ENCODE results near the gene WFDC1.

WFDC1 gene

DNA sequence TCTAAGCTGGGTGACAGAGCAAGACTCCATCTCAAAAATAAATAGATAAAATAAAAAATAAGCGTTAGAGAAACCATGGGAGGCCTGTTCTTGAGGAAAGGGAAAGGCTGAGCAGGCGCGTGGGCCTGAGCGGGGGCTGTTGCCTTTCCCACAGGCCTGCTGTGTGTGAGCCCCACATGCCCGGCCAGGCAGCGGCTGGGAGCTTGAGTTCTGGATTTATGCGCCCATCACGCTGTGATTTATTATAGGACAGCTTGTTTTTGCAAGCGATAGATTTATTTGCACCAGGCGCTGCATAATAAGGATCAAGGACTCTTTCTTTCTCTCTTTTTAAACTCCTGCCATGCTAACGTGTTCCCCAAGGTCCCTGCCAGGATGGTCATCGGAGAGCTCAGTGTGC is 14.8 kb upstream of the WFDC1 start:
- Histone ChIP-seq H3K27me3 (ENCODE audit: low read depth) (no peaks in the 10 kb centered on the region), H3K4me3 (no peak overlapping the region), H3K4me1 (no peaks in the 10 kb centered on the region), H3K9me3 (no peaks in the 10 kb centered on the region), H3K36me3 (replicated peaks) (no peaks in the 10 kb centered on the region)
- in situ Hi-C loops (cut with MboI; ENCODE audit: low sequenced_read_pairs), result no loop called here
- DNase-seq (ENCODE audit: low spot score in 2 of 2), result no peak

DNA sequence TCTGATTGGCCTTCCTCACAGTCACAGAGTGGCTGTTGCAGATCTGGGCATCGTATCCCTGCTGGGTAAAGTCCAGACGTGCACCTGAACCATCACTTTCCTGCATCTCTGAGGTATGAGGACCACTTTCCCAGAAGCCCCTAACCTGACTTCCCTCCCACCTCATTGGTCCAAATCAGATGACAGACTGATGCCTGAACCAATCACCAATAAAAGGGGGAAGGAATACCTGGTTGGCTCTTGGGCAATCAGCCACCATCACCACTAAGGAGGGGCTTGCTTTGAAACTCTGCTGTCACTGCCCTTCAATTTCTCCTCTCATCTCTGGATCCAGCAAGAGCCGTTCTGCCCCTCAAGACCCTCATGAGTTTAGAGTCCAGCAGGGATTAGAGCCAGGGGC is 13.6 kb upstream of the WFDC1 start:
- no peaks in the 10 kb centered on the region for H3K36me3 ChIP-seq (replicated peaks)
- no peaks in the 10 kb centered on the region for H3K4me1 ChIP-seq
- no peaks in the 10 kb centered on the region for H3K27me3 ChIP-seq (ENCODE audit: low read depth)
- H3K9me3 ChIP-seq, result no peaks in the 10 kb centered on the region
- H3K4me3 ChIP-seq, result no peak overlapping the region
- DNase-seq (ENCODE audit: low spot score in 2 of 2), result peak in 1 of 2 experiments; percentile 32
- in situ Hi-C loops (cut with MboI; ENCODE audit: low sequenced_read_pairs), result no loop called here

DNA sequence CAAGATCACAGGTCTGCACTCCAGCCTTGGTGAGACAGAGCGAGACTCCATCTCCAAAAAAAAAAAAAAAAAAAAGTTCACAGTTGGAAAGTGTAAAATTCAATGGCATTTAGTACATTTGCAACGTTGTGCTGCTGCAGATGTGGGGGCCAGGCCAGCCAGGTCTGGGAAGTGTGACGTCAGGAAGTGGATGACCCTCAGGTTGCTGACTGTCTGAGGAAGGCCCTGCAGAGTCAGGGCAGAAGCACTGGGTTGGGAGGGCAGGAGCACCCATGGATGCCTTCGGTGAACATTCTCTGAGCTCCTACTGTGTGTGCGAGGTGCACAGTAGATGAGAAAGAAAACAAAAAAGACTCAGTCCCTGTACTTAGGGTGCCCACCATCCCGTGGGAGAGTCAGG is 12.1 kb upstream of the WFDC1 start:
- Histone ChIP-seq H3K4me3 (no peak overlapping the region), H3K9me3 (no peaks in the 10 kb centered on the region), H3K27me3 (ENCODE audit: low read depth) (peaks cover 1% of the 10 kb centered on the region), H3K4me1 (no peaks in the 10 kb centered on the region), H3K36me3 (replicated peaks) (no peaks in the 10 kb centered on the region)
- no peak for DNase-seq (ENCODE audit: low spot score in 2 of 2)
- in situ Hi-C loops (cut with MboI; ENCODE audit: low sequenced_read_pairs), result no loop called here

DNA sequence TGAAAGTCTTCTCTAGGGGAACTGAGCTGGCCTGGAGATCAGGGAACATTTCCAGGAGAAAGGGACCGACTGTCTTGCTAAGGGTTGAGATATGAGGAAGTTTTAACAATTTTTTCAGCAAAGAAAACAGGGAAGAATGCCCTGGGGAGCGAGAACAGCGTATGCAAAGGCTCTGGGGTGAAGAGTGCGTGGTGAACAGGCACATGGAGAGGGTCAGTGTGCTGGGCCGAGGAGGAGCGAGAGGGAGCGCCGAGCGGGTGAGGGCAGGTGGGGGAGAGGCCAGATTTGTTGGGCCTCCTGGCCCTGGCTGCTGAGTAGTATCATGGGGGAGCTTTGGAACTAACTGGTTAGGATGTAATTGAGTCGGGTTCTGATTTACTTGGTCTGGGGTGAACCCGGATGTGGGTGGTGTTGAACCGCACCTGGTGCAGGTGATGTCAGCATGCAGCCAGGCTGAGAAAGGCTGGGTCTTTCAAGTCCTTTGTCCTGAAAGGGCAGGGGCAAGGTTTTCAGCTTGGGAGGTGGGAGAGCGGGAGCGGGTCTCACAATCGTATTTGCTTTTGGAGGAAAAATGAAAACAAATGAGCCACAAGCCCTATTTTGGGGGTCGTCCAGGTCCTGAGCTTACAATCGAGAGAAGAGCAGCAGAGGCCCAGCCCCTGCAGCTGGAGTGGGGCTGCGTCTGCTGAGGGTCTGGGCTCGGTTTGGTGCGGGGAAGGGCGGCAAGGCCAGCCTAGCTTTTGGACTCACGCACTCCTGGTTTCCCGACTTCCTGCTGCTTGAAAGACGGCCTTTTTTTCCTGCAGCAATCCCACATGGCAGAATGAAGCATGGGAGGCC is 11.1 kb upstream of the WFDC1 start:
- Histone ChIP-seq H3K36me3 (replicated peaks) (no peaks in the 10 kb centered on the region), H3K4me1 (no peaks in the 10 kb centered on the region), H3K27me3 (ENCODE audit: low read depth) (peaks cover 6% of the 10 kb centered on the region), H3K4me3 (no peak overlapping the region), H3K9me3 (no peaks in the 10 kb centered on the region)
- DNase-seq (ENCODE audit: low spot score in 2 of 2), result no peak
- in situ Hi-C loops (cut with MboI; ENCODE audit: low sequenced_read_pairs), result no loop called here

DNA sequence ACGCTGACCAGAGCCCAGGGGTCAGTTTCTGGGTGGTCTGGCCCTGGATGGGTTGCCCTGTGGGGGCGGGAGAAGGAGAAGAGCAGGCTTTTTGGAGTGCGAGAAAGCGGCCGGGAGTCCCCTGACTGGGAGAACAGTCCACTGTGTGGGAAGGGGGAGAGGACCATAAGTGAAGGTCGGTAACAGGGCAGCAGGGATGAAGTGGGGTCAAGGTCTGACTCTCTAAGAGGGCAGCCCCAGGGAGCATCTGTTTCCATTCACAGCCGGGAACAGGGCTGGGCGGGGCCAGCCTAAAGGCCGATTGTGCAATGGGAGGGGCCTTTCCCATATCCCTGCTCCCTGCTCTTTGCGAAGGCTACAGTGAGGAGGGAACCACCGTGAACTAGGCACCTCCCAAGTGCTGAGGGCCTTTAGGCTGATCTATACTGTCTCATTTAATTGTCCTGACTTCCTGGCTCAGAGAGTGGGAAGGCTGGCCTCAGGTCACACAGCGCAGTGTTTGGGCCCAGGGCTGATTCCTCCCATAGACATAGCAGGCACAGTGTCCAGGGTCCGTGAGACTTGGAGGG is 10.4 kb upstream of the WFDC1 start:
- peaks cover 6% of the 10 kb centered on the region for H3K27me3 ChIP-seq (ENCODE audit: low read depth)
- H3K36me3 ChIP-seq (replicated peaks), result no peaks in the 10 kb centered on the region
- no peak overlapping the region for H3K4me3 ChIP-seq
- DNase-seq (ENCODE audit: low spot score in 2 of 2), result peak in 1 of 2 experiments; percentile 44
- in situ Hi-C loops (cut with MboI; ENCODE audit: low sequenced_read_pairs), result no loop called here
- H3K9me3 ChIP-seq, result no peaks in the 10 kb centered on the region
- H3K4me1 ChIP-seq, result no peaks in the 10 kb centered on the region

DNA sequence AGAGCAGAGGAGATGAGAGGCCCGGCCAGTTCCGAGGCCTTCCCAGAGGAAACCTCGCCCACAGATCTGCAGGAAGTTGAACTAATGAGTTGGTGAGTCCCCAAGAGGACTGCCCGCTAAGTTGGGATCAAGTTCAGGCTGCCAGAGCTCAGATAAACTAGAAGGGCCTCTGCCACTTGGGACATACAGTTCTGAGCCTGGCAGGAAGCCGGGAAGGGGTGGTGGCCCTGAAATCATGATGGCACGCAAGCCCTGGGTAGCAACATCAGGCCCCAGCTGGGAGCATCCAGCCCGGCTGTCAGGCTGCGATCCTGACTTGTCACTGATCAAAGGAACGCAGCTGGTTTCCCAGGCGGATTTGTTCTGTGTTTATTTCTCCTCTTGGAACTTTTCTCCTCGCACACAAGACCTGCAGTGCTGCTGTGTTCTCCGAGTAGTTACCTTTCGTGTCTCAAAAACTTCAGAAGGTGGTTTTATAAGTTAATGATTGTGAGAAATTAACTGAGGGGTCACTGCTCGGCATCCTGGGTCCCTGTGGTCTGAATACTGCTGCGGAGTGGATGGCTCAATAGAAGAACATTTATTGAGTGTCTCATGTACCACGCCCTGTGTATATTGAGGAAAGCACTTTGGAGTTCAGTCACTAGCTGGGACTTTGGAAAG is 8.0 kb upstream of the WFDC1 start:
- Histone ChIP-seq H3K4me3 (no peak overlapping the region), H3K27me3 (ENCODE audit: low read depth) (peaks cover 6% of the 10 kb centered on the region), H3K4me1 (no peaks in the 10 kb centered on the region), H3K36me3 (replicated peaks) (no peaks in the 10 kb centered on the region), H3K9me3 (no peaks in the 10 kb centered on the region)
- no peak for DNase-seq (ENCODE audit: low spot score in 2 of 2)
- in situ Hi-C loops (cut with MboI; ENCODE audit: low sequenced_read_pairs), result loop anchor here (5.0 kb wide), 1 partner anchor 191 kb away; no protein-coding TSS in a partner anchor

DNA sequence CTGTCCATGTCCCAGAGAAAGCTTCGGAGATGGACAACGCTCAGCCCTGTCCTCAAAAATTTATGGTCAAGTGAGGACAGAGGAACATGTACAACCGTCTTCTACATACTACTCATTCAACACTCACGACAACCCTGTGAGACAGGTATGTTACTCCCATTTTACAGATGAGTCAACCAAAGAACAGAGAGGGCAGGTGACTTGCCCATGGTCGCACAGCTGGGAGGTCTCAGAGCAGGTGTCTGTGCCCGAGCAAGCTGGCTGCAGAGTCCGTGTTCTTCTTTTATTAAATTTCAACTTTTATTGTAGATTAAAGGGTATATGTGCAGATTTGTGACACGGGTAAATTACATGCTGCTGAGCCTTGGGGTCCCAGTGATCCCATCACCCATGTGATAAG is 5.8 kb upstream of the WFDC1 start:
- DNase-seq (ENCODE audit: low spot score in 2 of 2), result no peak
- H3K9me3 ChIP-seq, result no peaks in the 10 kb centered on the region
- no peaks in the 10 kb centered on the region for H3K36me3 ChIP-seq (replicated peaks)
- in situ Hi-C loops (cut with MboI; ENCODE audit: low sequenced_read_pairs), result loop anchor here (5.0 kb wide), 1 partner anchor 188 kb away; no protein-coding TSS in a partner anchor
- H3K27me3 ChIP-seq (ENCODE audit: low read depth), result peaks cover 8% of the 10 kb centered on the region
- H3K4me3 ChIP-seq, result no peak overlapping the region
- no peaks in the 10 kb centered on the region for H3K4me1 ChIP-seq

DNA sequence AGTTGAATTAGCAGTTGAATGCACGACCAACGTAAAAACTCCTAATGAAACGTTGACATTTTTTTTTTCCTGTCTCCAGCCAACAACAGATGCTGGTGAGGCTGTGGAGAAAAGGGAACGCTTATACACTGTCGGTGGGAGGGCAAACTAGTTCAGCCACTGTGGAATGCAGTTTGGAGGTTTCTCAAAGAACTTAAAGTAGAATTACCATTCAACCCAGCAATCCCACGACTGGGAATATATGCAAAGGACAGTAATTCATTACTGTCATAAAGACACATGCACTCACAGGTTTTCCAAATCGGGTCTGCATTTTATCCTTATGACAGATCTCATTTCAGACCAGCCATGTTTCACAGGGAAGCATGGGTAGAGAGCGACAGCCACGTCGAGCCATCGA is 3.5 kb upstream of the WFDC1 start:
- Histone ChIP-seq H3K36me3 (replicated peaks) (no peaks in the 10 kb centered on the region), H3K4me3 (no peak overlapping the region), H3K27me3 (ENCODE audit: low read depth) (peaks cover 23% of the 10 kb centered on the region), H3K9me3 (no peaks in the 10 kb centered on the region), H3K4me1 (no peaks in the 10 kb centered on the region)
- no peak for DNase-seq (ENCODE audit: low spot score in 2 of 2)
- in situ Hi-C loops (cut with MboI; ENCODE audit: low sequenced_read_pairs), result no loop called here

DNA sequence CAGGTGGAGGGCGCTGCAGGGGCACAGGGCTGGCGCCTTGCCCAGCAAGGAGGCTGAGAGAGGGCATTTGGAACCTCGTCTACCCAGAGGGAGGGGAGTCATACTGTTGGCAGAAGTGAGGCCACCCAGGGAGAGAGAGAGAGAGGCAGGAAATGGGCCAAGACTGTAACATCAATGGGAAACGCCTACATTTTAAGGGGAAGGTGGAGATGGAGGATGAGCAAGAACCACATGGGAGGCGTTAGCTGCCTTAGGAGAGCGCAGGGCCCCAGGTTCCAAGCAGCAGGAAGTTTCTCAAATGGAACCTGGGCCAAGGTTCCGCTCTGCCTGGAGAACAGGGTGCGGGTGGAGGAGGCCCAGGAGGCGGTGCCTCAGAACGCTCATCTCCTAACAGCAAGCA is 2.7 kb upstream of the WFDC1 start:
- no peaks in the 10 kb centered on the region for H3K4me1 ChIP-seq
- in situ Hi-C loops (cut with MboI; ENCODE audit: low sequenced_read_pairs), result no loop called here
- H3K27me3 ChIP-seq (ENCODE audit: low read depth), result peaks cover 23% of the 10 kb centered on the region
- H3K36me3 ChIP-seq (replicated peaks), result no peaks in the 10 kb centered on the region
- DNase-seq (ENCODE audit: low spot score in 2 of 2), result no peak
- no peak overlapping the region for H3K4me3 ChIP-seq
- H3K9me3 ChIP-seq, result no peaks in the 10 kb centered on the region

DNA sequence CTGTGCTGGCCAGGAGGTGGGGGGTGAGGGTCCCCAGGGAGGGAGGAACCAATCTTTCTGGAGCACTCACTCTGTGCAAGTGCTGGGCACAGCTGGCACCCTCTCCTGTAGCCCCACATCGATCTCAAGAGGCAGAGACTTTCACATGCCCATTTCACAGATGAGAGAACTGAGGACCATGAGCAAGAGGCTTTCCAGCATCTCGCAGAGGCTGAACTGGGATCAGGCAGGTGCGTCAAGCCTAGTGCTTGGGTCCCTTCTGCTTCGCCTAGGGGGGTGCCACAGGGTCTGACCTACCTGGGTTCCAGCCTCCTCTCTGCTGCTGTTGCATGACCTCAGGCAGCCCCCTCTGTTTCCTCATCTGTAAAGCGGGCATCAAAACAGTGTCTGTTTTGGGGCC is 1.3 kb upstream of the WFDC1 start:
- in situ Hi-C loops (cut with MboI; ENCODE audit: low sequenced_read_pairs), result no loop called here
- no peaks in the 10 kb centered on the region for H3K4me1 ChIP-seq
- H3K36me3 ChIP-seq (replicated peaks), result no peaks in the 10 kb centered on the region
- H3K9me3 ChIP-seq, result no peaks in the 10 kb centered on the region
- no peak for DNase-seq (ENCODE audit: low spot score in 2 of 2)
- H3K27me3 ChIP-seq (ENCODE audit: low read depth), result peaks cover 17% of the 10 kb centered on the region
- H3K4me3 ChIP-seq, result no peak overlapping the region

DNA sequence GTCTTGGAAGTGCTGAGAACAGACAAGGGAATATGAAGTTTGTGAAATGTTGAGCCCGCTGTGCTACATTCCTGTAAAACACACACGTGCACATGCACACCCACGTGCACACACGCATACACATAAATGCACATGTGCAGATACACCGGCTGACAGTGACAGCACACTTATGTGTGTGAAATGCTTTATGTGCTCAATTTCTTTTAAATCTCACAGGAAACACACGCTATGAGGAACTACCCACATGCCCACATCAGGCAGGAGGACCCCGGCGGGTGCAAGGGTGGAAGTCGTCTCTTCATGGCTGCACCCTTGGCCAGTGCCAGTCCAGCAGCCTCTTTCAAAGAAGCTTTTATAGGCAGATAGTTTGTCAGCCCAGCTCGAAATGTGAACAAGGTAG is 561 bp upstream of the WFDC1 start:
- Histone ChIP-seq H3K4me1 (no peaks in the 10 kb centered on the region), H3K36me3 (replicated peaks) (no peaks in the 10 kb centered on the region), H3K4me3 (no peak overlapping the region), H3K27me3 (ENCODE audit: low read depth) (peaks cover 17% of the 10 kb centered on the region), H3K9me3 (no peaks in the 10 kb centered on the region)
- DNase-seq (ENCODE audit: low spot score in 2 of 2), result no peak
- in situ Hi-C loops (cut with MboI; ENCODE audit: low sequenced_read_pairs), result no loop called here

DNA sequence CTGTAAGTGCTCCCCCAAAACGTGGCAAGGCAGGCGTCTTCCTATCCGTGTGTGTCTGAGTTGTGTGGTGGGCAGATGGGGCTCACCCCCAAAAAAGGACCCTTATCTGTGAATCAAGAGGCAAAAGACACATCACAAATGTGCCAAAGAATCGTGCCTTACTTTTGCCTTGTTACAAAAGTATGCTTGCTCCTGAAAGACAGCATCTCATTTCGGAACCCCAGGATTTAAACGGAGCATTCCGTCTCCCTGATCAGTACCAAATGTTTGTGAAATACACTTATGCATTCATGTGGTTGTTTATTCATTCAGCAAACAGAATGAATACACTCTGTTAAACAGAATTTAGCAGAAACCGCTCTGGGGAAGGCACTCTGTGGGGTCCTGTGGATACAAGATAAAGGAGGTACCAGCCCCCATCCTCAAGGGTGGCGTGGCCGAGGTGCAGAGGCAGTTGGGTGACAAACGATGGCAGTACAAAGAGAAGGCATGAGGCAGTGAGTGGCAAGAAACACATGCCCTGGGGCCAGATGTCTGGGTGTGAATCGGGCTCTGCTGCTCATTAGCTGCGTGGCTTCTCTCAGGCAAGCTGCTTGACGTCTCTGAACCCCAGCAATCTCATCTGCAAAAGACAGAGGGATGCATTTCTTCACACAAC is 654 bp downstream of the WFDC1 start:
- no peak for DNase-seq (ENCODE audit: low spot score in 2 of 2)
- no peaks in the 10 kb centered on the region for H3K4me1 ChIP-seq
- in situ Hi-C loops (cut with MboI; ENCODE audit: low sequenced_read_pairs), result no loop called here
- peaks cover 17% of the 10 kb centered on the region for H3K27me3 ChIP-seq (ENCODE audit: low read depth)
- no peaks in the 10 kb centered on the region for H3K9me3 ChIP-seq
- no peak overlapping the region for H3K4me3 ChIP-seq
- no peaks in the 10 kb centered on the region for H3K36me3 ChIP-seq (replicated peaks)

DNA sequence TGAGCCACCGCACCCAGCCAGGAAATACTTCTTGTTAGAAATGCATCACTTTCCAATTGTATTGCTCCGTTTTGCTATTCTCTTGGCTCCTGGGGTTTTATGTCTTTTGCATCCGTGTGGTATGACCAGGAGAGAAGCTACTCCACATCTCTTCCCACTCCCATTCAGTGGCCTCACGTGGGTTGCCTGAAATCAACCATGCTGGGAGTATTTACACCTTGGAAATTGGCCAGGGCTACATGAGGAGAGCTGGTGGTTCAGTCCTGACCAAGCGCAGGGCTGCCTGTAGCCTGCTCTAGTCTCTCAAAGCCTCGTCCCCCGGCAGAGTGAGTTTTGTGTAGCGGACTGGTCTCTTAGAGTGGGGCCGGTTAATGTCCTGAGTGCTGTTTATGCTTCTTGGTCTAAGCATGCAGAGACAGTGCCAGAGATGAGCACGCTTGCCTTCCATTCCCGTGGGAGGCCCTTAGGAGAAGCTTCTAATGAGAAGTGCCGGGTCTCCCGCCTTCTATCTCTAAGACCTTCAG is 3.8 kb downstream of the WFDC1 start:
- in situ Hi-C loops (cut with MboI; ENCODE audit: low sequenced_read_pairs), result no loop called here
- no peaks in the 10 kb centered on the region for H3K9me3 ChIP-seq
- no peaks in the 10 kb centered on the region for H3K36me3 ChIP-seq (replicated peaks)
- no peak for DNase-seq (ENCODE audit: low spot score in 2 of 2)
- H3K4me1 ChIP-seq, result no peaks in the 10 kb centered on the region
- H3K4me3 ChIP-seq, result no peak overlapping the region
- peaks cover 17% of the 10 kb centered on the region for H3K27me3 ChIP-seq (ENCODE audit: low read depth)

Data from HAP-1 (cell line).